IMR-90 (cell line): ENCODE results near the gene SLC12A8. TPM values are rescaled to one million over a fixed set of nuclear protein-coding genes. Genes with fewer than 3 reads are reported as not detected.

Experiments used
- ATAC-seq: fragments of 200-7000 bp; cut with Tn5 transposase; 2 replicates; pipeline ENCODE4 v1.9.1; 2020; ENCODE audit warnings: low read depth, mild to moderate bottlenecking, moderate library complexity
- Bru-seq: library from RNA; stranded (reverse); fragments of 400-500 nt; gene quantifications from one replicate; lab custom pipeline; 2021; lab: Mats Ljungman, UMichigan
- BruChase-seq, 2 experiments: library from RNA; stranded (reverse); fragments of 400-500 nt; gene quantifications; one replicate each; lab custom pipeline; 2021; lab: Mats Ljungman, UMichigan
- BruUV-seq: library from RNA; stranded (reverse); fragments of 400-500 nt; replicated peaks from 2 replicates; lab custom pipeline; 2021; lab: Mats Ljungman, UMichigan
- CTCF ChIA-PET: fragments of 300-600 bp; formaldehyde crosslinking; extraction: SDS; loops from one replicate; lab custom pipeline; 2021; ENCODE audit warnings: antibody characterized with exemption; lab: Yijun Ruan, JAX
- POLR2A ChIA-PET: fragments of 300-600 bp; sonication (Branson Sonifier 250); formaldehyde crosslinking; loops from one replicate; lab custom pipeline; 2022; ENCODE audit warnings: antibody characterized with exemption; ENCODE audit not compliant: unreplicated experiment; lab: Charles Lee
- DNase-seq: peaks from one replicate; pipeline ENCODE4 v3.0.0; 2013
- H2AFZ ChIP-seq: replicated peaks from 2 replicates; pipeline ENCODE3; 2013; ENCODE audit warnings: low read length, mild to moderate bottlenecking; ENCODE audit not compliant: poor library complexity
- H2AK5ac ChIP-seq: 2 replicates; pipeline ENCODE4 v1.6.1; 2013; ENCODE audit warnings: low read depth, low read length, inconsistent platforms
- H2AK9ac ChIP-seq: replicated peaks from 2 replicates; pipeline ENCODE3; 2013; ENCODE audit warnings: mild to moderate bottlenecking, low read depth, low read length, moderate library complexity; ENCODE audit not compliant: poor library complexity
- H2BK120ac ChIP-seq: 2 replicates; pipeline ENCODE4 v1.6.1; 2013; ENCODE audit warnings: low read depth, low read length, inconsistent platforms
- H2BK15ac ChIP-seq: 3 replicates; pipeline ENCODE4 v1.6.1; 2013; ENCODE audit warnings: low read depth, low read length, inconsistent platforms
- H2BK20ac ChIP-seq: 2 replicates; pipeline ENCODE4 v1.6.1; 2013; ENCODE audit warnings: low read depth, mild to moderate bottlenecking, inconsistent platforms, low read length, moderate library complexity
- H2BK5ac ChIP-seq: 2 replicates; pipeline ENCODE4 v1.6.1; 2013; ENCODE audit warnings: mild to moderate bottlenecking, low read depth, low read length, inconsistent platforms; ENCODE audit not compliant: poor library complexity, severe bottlenecking
- H3K14ac ChIP-seq: replicated peaks from 2 replicates; pipeline ENCODE4 v1.6.1; 2013; ENCODE audit warnings: low read depth, low read length, inconsistent platforms
- H3K18ac ChIP-seq: 2 replicates; pipeline ENCODE4 v1.6.1; 2013; ENCODE audit warnings: low read depth, low read length, control low read depth
- H3K23ac ChIP-seq: 2 replicates; pipeline ENCODE4 v1.6.1; 2013; ENCODE audit warnings: low read depth, low read length, inconsistent platforms
- H3K27ac ChIP-seq: 2 replicates; pipeline ENCODE4 v1.5.1; 2013; ENCODE audit warnings: mild to moderate bottlenecking, control low read depth, low read length; ENCODE audit not compliant: insufficient read depth
- H3K27me3 ChIP-seq: 2 replicates; pipeline ENCODE4 v1.6.1; 2013; ENCODE audit warnings: low read length; ENCODE audit not compliant: control insufficient read depth, insufficient read depth
- H3K36me3 ChIP-seq: 2 replicates; pipeline ENCODE4 v1.6.1; 2013; ENCODE audit warnings: low read length, mixed read lengths; ENCODE audit not compliant: control insufficient read depth, insufficient read depth
- H3K4ac ChIP-seq: 2 replicates; pipeline ENCODE4 v1.6.1; 2013; ENCODE audit warnings: low read depth, low read length, inconsistent platforms
- H3K4me1 ChIP-seq: 2 replicates; pipeline ENCODE4 v1.6.1; 2013; ENCODE audit warnings: low read length, mixed read lengths; ENCODE audit not compliant: control insufficient read depth, insufficient read depth
- H3K4me2 ChIP-seq: 2 replicates; pipeline ENCODE4 v1.6.1; 2013; ENCODE audit warnings: low read depth, mild to moderate bottlenecking, control low read depth, low read length, moderate library complexity
- H3K4me3 ChIP-seq: 2 replicates; pipeline ENCODE4 v1.5.1; 2013; ENCODE audit warnings: low read depth, mild to moderate bottlenecking, control low read depth, low read length, moderate library complexity; ENCODE audit not compliant: insufficient read depth
- H3K56ac ChIP-seq: 2 replicates; pipeline ENCODE4 v1.6.1; 2013; ENCODE audit warnings: low read length, inconsistent platforms; ENCODE audit not compliant: insufficient read depth; ENCODE audit errors: extremely low read depth
- H3K79me1 ChIP-seq, 2 experiments: 2 replicates each; pipeline ENCODE4 v1.6.1; 2013; ENCODE audit warnings: low read length in 2 of 2, inconsistent platforms in 1 of 2, low read depth in 1 of 2
- H3K9ac ChIP-seq: 2 replicates; pipeline ENCODE4 v1.6.1; 2013; ENCODE audit warnings: low read depth, low read length, control low read depth
- H3K9me1 ChIP-seq: 2 replicates; pipeline ENCODE4 v1.6.1; 2013; ENCODE audit warnings: low read length, inconsistent platforms; ENCODE audit not compliant: insufficient read depth
- H3K9me3 ChIP-seq: 2 replicates; pipeline ENCODE4 v1.6.1; 2013; ENCODE audit warnings: low read length; ENCODE audit not compliant: control insufficient read depth, insufficient read depth
- H4K20me1 ChIP-seq: 2 replicates; pipeline ENCODE4 v1.6.1; 2013; ENCODE audit warnings: low read length, inconsistent platforms; ENCODE audit not compliant: insufficient read depth
- H4K5ac ChIP-seq: 2 replicates; pipeline ENCODE4 v1.6.1; 2013; ENCODE audit warnings: mild to moderate bottlenecking, low read depth, low read length, control low read depth
- H4K8ac ChIP-seq, 2 experiments: 2 replicates each; pipeline ENCODE4 v1.6.1; 2013; ENCODE audit warnings: low read depth in 2 of 2, low read length in 2 of 2, control low read depth in 1 of 2, inconsistent platforms in 1 of 2
- H4K91ac ChIP-seq: 2 replicates; pipeline ENCODE4 v1.6.1; 2013; ENCODE audit warnings: low read depth, low read length, inconsistent platforms; ENCODE audit not compliant: insufficient read depth
- CEBPB ChIP-seq: IDR thresholded peaks from 2 replicates; pipeline ENCODE4 v1.6.1; 2012; ENCODE audit warnings: low read depth, low read length, improper control_type of control experiment
- CHD1 ChIP-seq: IDR thresholded peaks from 2 replicates; pipeline ENCODE4 v1.6.1; 2012; ENCODE audit warnings: low read depth, low read length, improper control_type of control experiment
- FOS ChIP-seq: fragments of 150-350 bp; IDR thresholded peaks from 2 replicates; pipeline ENCODE4 v1.6.1; 2016; ENCODE audit warnings: low read depth, low read length
- MXI1 ChIP-seq: IDR thresholded peaks from 2 replicates; pipeline ENCODE4 v1.6.1; 2012; ENCODE audit warnings: low read depth, mild to moderate bottlenecking, low read length, moderate library complexity, borderline replicate concordance
- NFE2L2 ChIP-seq: fragments of 150-350 bp; IDR thresholded peaks from 2 replicates; pipeline ENCODE4 v1.6.1; 2016; ENCODE audit warnings: low read depth, mild to moderate bottlenecking, low read length
- POLR2A ChIP-seq: IDR thresholded peaks from 2 replicates; pipeline ENCODE4 v1.6.1; 2012; ENCODE audit warnings: mild to moderate bottlenecking, low read depth, low read length
- RAD21 ChIP-seq: IDR thresholded peaks from 2 replicates; pipeline ENCODE4 v1.6.1; 2012; ENCODE audit warnings: low read length, improper control_type of control experiment
- RCOR1 ChIP-seq: IDR thresholded peaks from 2 replicates; pipeline ENCODE4 v1.6.1; 2012; ENCODE audit warnings: mild to moderate bottlenecking, low read length, improper control_type of control experiment; ENCODE audit not compliant: insufficient replicate concordance
- RFX5 ChIP-seq: IDR thresholded peaks from 2 replicates; pipeline ENCODE4 v1.8.0; 2012; ENCODE audit warnings: low read depth, mild to moderate bottlenecking, low read length, moderate library complexity
- SMC3 ChIP-seq: fragments of 150-350 bp; IDR thresholded peaks from 2 replicates; pipeline ENCODE4 v1.6.1; 2016; ENCODE audit warnings: low read depth, mild to moderate bottlenecking, antibody characterized with exemption, low read length, moderate library complexity
- USF2 ChIP-seq: fragments of 150-350 bp; IDR thresholded peaks from 2 replicates; pipeline ENCODE4 v1.6.1; 2017; ENCODE audit warnings: mild to moderate bottlenecking, antibody characterized with exemption, low read length, low read depth
- WGBS, 2 experiments: methylation state at CpG; one replicate each; pipeline versions ENCODE4 v1.1.5 to v1.1.7; 2013; ENCODE audit warnings: missing lambda C conversion rate in 2 of 2; ENCODE audit not compliant: insufficient read length in 1 of 2; ENCODE audit errors: extremely low coverage in 2 of 2; 5-methylcytosine and 5-hydroxymethylcytosine counted together
- dilution Hi-C: fragments of 300-500 bp; cut with HindIII; formaldehyde crosslinking; loops from one replicate; pipeline ENCODE4 v1.14.3; 2018; ENCODE audit warnings: low sequenced_read_pairs; ENCODE audit not compliant: unreplicated experiment
- in situ Hi-C: fragments of 300-500 bp; cut with MboI; formaldehyde crosslinking; loops from 3 replicates; pipeline ENCODE4 v1.14.3; 2019; ENCODE audit warnings: low sequenced_read_pairs, inconsistent platforms, mixed read lengths
- intact Hi-C: fragments of 100-400 bp; cut with micrococcal nuclease; formaldehyde crosslinking; loops from 2 replicates; pipeline ENCODE4 v1.10.0; 2022
- long read RNA-seq: library from polyadenylated mRNA; unstranded; transcript quantifications from one replicate; pipeline ENCODE4 v2.0.0, GENCODE V29; 2021; ENCODE audit not compliant: unreplicated experiment
- polyA plus RNA-seq, 3 experiments: library from polyadenylated mRNA; depleted of rRNA; stranded (reverse); fragments of >200 nt; gene quantifications; 2 replicates each; pipeline ENCODE4 v1.2.3, GENCODE V29; 2012; ENCODE audit warnings: low replicate concordance in 1 of 3
- total RNA-seq: library from RNA; depleted of rRNA; stranded (reverse); fragments of >200 nt; gene quantifications from 2 replicates; pipeline ENCODE4 v1.2.3, GENCODE V29; 2012; rRNA removed

SLC12A8 gene
- 1.9 and 2.2 TPM in 2 replicates for total RNA-seq
- 3.5 and 4.3 TPM in 2 replicates for polyA plus RNA-seq (2012; rRNA removed)
- 3.6 and 5.2 TPM in 2 replicates for polyA plus RNA-seq (2012; cell fraction: cytosol; rRNA removed)
- 10.1 and 12.4 TPM in 2 replicates for polyA plus RNA-seq (2012; cell fraction: nucleus; rRNA removed; ENCODE audit: low replicate concordance)
- percentile 48 among the genes with signal in this experiment for Bru-seq, nascent RNA
- percentile 54 among the genes with signal in this experiment for BruChase-seq, experiment 1, labeled RNA remaining after a 6-hour chase
- percentile 49 among the genes with signal in this experiment for BruChase-seq, experiment 2, labeled RNA remaining after a 2-hour chase
- long read RNA-seq, partial matches to known transcripts: 12 of 21 reads
- long read RNA-seq, other reads (novel, unspliced or antisense): 9 of 21 reads

- H4K5ac ChIP-seq: no peak within 1 kb of the TSS
- dilution Hi-C loops: no loop called here
- no peaks in the 10 kb centered on the region for H3K79me1 ChIP-seq
- H3K4me3 ChIP-seq: peak within 1 kb of the TSS; percentile 13
- no peak within 1 kb of the TSS for H2BK5ac ChIP-seq
- H3K4me1 ChIP-seq: peaks cover 3% of the 10 kb centered on the region; the same call in 1 of the 2 replicates
- no peaks in the 10 kb centered on the region for H3K9me3 ChIP-seq
- no peak within 1 kb of the TSS for H3K9ac ChIP-seq
- intact Hi-C loops: loop anchor here (10.0 kb wide), 1 partner anchor 372 kb away; no protein-coding TSS in a partner anchor
- no peaks in the 10 kb centered on the region; the same call in 1 of the 2 replicates for H3K9me1 ChIP-seq
- H3K36me3 ChIP-seq: no peaks in the 10 kb centered on the region
- no peak for TF ChIP-seq CEBPB
- no peak for TF ChIP-seq POLR2A
- TF ChIP-seq CHD1: no peak
- no peak for TF ChIP-seq SMC3
- TF ChIP-seq USF2: no peak
- no peak for TF ChIP-seq RCOR1
- TF ChIP-seq RAD21: no peak
- no peak for TF ChIP-seq MXI1
- no peak for TF ChIP-seq RFX5
- TF ChIP-seq NFE2L2: no peak
- no peak for TF ChIP-seq FOS
- no peak within 1 kb of the TSS for H3K27ac ChIP-seq
- no peak for DNase-seq
- BruUV-seq: no TSS peak
- peak within 1 kb of the TSS; percentile 62 for H3K4me2 ChIP-seq
- in situ Hi-C loops: no loop called here
- H3K14ac ChIP-seq: no peak within 1 kb of the TSS
- no peak within 1 kb of the TSS for H2BK120ac ChIP-seq
- ChIA-PET CTCF (no interaction called here), POLR2A (no interaction called here)
- peaks cover 26% of the 10 kb centered on the region for H3K27me3 ChIP-seq
- peak within 1 kb of the TSS; percentile 71 for H2AK9ac ChIP-seq
- 29% methylated on average over 7 of the region's 55 CpGs; no CpG with 5 or more reads in 1 of the 2 experiments for WGBS, 2 experiments
- H4K91ac ChIP-seq: no peak within 1 kb of the TSS
- H4K8ac ChIP-seq: no peak within 1 kb of the TSS
- H3K23ac ChIP-seq: no peak within 1 kb of the TSS
- H3K18ac ChIP-seq: no peak within 1 kb of the TSS; the same call in 1 of the 2 replicates
- no peaks in the 10 kb centered on the region for H4K20me1 ChIP-seq
- peak within 1 kb of the TSS; percentile 54; the same call in 1 of the 2 replicates for H2AK5ac ChIP-seq
- no peak within 1 kb of the TSS; the same call in 1 of the 2 replicates for H2BK20ac ChIP-seq
- no peak within 1 kb of the TSS for H2BK15ac ChIP-seq
- H3K4ac ChIP-seq: no peak within 1 kb of the TSS
- H3K56ac ChIP-seq: no peak within 1 kb of the TSS
- peak; percentile 55 for ATAC-seq
- peak within 1 kb of the TSS; percentile 84 for H2AFZ ChIP-seq
Measured at GRCh38 chr3:125212509-125213363, at the start of gene SLC12A8. TSS of gene SLC12A8 (minus strand) at chr3:125212748. CDS start at chr3:125211349, 1,399 bp downstream.
